IMR-90 (cell line): Measurements from ENCODE around the gene CHD3.

Source experiments
- BHLHE40 ChIP-seq: fragments of 150-350 bp; IDR thresholded peaks from 2 replicates; pipeline ENCODE4 v1.6.1; 2016; ENCODE audit warnings: mild to moderate bottlenecking, low read depth, low read length
- CEBPB ChIP-seq: IDR thresholded peaks from 2 replicates; pipeline ENCODE4 v1.6.1; 2012; ENCODE audit warnings: low read depth, low read length, improper control_type of control experiment
- FOS ChIP-seq: fragments of 150-350 bp; IDR thresholded peaks from 2 replicates; pipeline ENCODE4 v1.6.1; 2016; ENCODE audit warnings: low read depth, low read length
- MXI1 ChIP-seq: IDR thresholded peaks from 2 replicates; pipeline ENCODE4 v1.6.1; 2012; ENCODE audit warnings: low read depth, mild to moderate bottlenecking, low read length, moderate library complexity, borderline replicate concordance
- POLR2A ChIP-seq: IDR thresholded peaks from 2 replicates; pipeline ENCODE4 v1.6.1; 2012; ENCODE audit warnings: mild to moderate bottlenecking, low read depth, low read length
- RAD21 ChIP-seq: IDR thresholded peaks from 2 replicates; pipeline ENCODE4 v1.6.1; 2012; ENCODE audit warnings: low read length, improper control_type of control experiment
- RCOR1 ChIP-seq: IDR thresholded peaks from 2 replicates; pipeline ENCODE4 v1.6.1; 2012; ENCODE audit warnings: mild to moderate bottlenecking, low read length, improper control_type of control experiment; ENCODE audit not compliant: insufficient replicate concordance
- SMC3 ChIP-seq: fragments of 150-350 bp; IDR thresholded peaks from 2 replicates; pipeline ENCODE4 v1.6.1; 2016; ENCODE audit warnings: low read depth, mild to moderate bottlenecking, antibody characterized with exemption, low read length, moderate library complexity
- TF ChIP-seq, protein P1 (sequence below): conservative IDR thresholded peaks from 2 replicates; pipeline ENCODE4 v1.5.1; 2012; ENCODE audit warnings: mild to moderate bottlenecking, low read depth, low read length, improper control_type of control experiment
- TF ChIP-seq, protein P2 (sequence below): fragments of 150-350 bp; IDR thresholded peaks from 2 replicates; pipeline ENCODE4 v1.6.1; 2017; ENCODE audit warnings: mild to moderate bottlenecking, antibody characterized with exemption, low read length, low read depth

- TF ChIP-seq BHLHE40 (no peak), RCOR1 (no peak), POLR2A (no peak), CEBPB (no peak), MXI1 (no peak), RAD21 (no peak), FOS (no peak), SMC3 (no peak)
- TF ChIP-seq, protein P1, sequence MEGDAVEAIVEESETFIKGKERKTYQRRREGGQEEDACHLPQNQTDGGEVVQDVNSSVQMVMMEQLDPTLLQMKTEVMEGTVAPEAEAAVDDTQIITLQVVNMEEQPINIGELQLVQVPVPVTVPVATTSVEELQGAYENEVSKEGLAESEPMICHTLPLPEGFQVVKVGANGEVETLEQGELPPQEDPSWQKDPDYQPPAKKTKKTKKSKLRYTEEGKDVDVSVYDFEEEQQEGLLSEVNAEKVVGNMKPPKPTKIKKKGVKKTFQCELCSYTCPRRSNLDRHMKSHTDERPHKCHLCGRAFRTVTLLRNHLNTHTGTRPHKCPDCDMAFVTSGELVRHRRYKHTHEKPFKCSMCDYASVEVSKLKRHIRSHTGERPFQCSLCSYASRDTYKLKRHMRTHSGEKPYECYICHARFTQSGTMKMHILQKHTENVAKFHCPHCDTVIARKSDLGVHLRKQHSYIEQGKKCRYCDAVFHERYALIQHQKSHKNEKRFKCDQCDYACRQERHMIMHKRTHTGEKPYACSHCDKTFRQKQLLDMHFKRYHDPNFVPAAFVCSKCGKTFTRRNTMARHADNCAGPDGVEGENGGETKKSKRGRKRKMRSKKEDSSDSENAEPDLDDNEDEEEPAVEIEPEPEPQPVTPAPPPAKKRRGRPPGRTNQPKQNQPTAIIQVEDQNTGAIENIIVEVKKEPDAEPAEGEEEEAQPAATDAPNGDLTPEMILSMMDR, result no peak
- TF ChIP-seq, protein P2, sequence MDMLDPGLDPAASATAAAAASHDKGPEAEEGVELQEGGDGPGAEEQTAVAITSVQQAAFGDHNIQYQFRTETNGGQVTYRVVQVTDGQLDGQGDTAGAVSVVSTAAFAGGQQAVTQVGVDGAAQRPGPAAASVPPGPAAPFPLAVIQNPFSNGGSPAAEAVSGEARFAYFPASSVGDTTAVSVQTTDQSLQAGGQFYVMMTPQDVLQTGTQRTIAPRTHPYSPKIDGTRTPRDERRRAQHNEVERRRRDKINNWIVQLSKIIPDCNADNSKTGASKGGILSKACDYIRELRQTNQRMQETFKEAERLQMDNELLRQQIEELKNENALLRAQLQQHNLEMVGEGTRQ, result no peak
Measured at GRCh38 chr17:7882629-7883028, 6.0 kb upstream of the CHD3 start.
